Lower leg skin (tissue), 4 donors: Measurements from ENCODE around the gene CNTNAP5. TPM values are rescaled to one million over a fixed set of nuclear protein-coding genes. Genes with fewer than 3 reads are reported as not detected.

Experiments used
- DNase-seq, 2 donors: peaks; one replicate each; pipeline ENCODE4 v3.0.0-alpha.2; 2019; ENCODE audit warnings: low spot score in 2 of 2
- H3K4me3 ChIP-seq: fragments of 200-600 bp; sonication (generic); 2 replicates; pipeline ENCODE4 v1.5.1; 2017; ENCODE audit warnings: mild to moderate bottlenecking, low read depth; ENCODE audit not compliant: poor library complexity, severe bottlenecking
- POLR2A ChIP-seq, 2 donors: fragments of 450-650 bp; IDR thresholded peaks; one replicate each; pipeline ENCODE4 v1.6.1; 2016 to 2017; ENCODE audit warnings: antibody characterized with exemption in 2 of 2, mild to moderate bottlenecking in 1 of 2, moderate library complexity in 1 of 2
- WGBS, 2 donors: methylation state at CpG; one replicate each; pipeline ENCODE4 v1.1.5; 2018; 5-methylcytosine and 5-hydroxymethylcytosine counted together
- intact Hi-C: fragments of 100-400 bp; cut with DNase I; formaldehyde crosslinking; loops from one replicate; pipeline ENCODE4 v1.15.0; 2023; ENCODE audit warnings: low total_unique reads
- total RNA-seq, 4 donors: library from RNA; depleted of rRNA; stranded (reverse); fragments of >200 nt; gene quantifications; one replicate each; pipeline ENCODE4 v1.1.0, GENCODE V29; 2016
- TF ChIP-seq, protein P1 (sequence below), 3 donors: fragments of 450-650 bp; IDR thresholded peaks; one replicate each; pipeline ENCODE4 v1.5.1; 2016; ENCODE audit warnings: antibody characterized with exemption in 3 of 3, mild to moderate bottlenecking in 3 of 3, moderate library complexity in 2 of 3

The CNTNAP5 gene
- total RNA-seq, 4 donors from 2014 or later, result not detected

DNA sequence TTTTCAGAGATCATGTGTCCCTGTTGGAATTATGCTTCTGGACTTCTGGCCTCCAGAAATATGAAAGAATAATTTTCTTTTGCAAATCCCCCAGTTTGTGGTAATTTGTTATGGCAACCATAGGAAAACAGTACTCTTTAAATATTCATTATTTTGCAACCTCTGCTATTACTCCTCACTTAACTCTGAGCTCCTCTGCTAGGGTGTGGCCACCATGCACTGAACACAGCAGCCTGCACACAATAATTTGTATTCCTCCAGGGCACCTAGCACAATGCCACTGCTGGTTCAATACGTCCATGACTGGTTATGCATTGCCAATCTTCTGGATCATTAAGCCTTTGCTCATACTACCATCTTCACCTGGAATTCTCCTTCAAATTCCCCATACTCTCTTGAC is 232.0 kb downstream of the CNTNAP5 start:
- 23 to 46% methylated on average over 1 of the region's 1 CpG for WGBS, 2 donors
- intact Hi-C loops, result no loop called here
- no peak for DNase-seq
- no peak for TF ChIP-seq POLR2A (IDR thresholded peaks at IDR 0.05)
- TF ChIP-seq, protein P1, sequence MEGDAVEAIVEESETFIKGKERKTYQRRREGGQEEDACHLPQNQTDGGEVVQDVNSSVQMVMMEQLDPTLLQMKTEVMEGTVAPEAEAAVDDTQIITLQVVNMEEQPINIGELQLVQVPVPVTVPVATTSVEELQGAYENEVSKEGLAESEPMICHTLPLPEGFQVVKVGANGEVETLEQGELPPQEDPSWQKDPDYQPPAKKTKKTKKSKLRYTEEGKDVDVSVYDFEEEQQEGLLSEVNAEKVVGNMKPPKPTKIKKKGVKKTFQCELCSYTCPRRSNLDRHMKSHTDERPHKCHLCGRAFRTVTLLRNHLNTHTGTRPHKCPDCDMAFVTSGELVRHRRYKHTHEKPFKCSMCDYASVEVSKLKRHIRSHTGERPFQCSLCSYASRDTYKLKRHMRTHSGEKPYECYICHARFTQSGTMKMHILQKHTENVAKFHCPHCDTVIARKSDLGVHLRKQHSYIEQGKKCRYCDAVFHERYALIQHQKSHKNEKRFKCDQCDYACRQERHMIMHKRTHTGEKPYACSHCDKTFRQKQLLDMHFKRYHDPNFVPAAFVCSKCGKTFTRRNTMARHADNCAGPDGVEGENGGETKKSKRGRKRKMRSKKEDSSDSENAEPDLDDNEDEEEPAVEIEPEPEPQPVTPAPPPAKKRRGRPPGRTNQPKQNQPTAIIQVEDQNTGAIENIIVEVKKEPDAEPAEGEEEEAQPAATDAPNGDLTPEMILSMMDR (IDR thresholded peaks at IDR 0.05), result no peak
- no peak overlapping the region for H3K4me3 ChIP-seq

DNA sequence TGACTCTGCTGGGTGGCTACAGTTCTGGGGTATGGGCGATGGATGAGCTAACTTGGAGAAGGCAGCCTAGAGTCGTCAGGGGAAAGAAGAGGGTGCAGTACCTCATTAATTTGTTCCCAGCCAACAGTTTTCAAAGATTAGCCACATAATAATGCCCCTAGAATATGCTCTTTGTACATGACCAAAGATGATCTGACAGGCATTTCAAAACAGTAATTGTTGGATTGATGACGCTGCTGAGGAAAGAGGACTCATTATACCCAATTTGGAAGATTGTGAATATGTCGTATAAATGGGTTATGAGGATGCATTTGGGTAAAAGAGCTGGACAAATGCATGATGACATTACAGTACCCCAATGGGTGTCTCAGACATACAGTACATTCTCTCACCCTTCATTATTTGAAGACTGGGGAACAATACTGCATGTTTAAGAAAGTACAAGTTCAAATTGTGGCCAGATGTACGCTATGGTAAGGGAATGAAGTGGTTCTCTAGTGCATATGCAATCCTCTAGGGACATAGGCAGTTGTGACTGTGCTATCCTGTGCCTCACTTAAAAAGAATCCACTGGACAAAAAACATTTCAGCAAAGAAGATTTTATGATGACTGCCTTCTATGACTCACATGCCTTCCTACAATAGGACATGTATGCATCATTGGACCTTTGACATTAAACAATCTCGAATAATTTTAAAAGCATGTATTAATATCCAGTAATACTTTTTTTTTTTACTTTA is 233.2 kb downstream of the CNTNAP5 start:
- TF ChIP-seq, protein P1 (IDR thresholded peaks at IDR 0.05), result no peak
- TF ChIP-seq POLR2A (IDR thresholded peaks at IDR 0.05), result no peak
- whole genome bisulfite sequencing, 2 donors, result 81 to 88% methylated on average over 6 of the region's 6 CpGs
- no peak for DNase-seq
- intact Hi-C loops, result no loop called here
- no peak overlapping the region for H3K4me3 ChIP-seq

DNA sequence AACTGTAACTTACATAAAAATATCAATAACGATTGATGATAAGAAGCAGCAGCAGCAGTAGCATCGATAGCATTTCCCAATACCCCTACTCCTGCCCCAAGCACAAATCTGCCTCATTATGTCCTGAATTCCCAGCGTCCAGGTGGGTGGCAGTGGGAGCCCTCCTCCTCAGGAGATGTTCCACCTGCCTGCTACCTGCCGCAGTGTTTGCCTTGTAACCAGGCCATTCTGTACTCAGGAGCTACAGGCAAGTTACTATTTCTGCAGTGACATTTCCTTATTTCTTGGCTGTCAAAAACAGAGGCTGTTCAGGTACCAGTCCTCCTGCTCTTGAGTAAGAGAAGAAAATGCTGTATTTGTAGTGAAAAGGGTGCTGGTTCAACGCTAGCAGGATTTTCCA is 236.4 kb downstream of the CNTNAP5 start:
- TF ChIP-seq POLR2A (IDR thresholded peaks at IDR 0.05), result no peak
- TF ChIP-seq, protein P1 (IDR thresholded peaks at IDR 0.05), result no peak
- intact Hi-C loops, result no loop called here
- no peak overlapping the region for H3K4me3 ChIP-seq
- no peak for DNase-seq
- 71 to 79% methylated on average over 5 of the region's 5 CpGs for WGBS, 2 donors

DNA sequence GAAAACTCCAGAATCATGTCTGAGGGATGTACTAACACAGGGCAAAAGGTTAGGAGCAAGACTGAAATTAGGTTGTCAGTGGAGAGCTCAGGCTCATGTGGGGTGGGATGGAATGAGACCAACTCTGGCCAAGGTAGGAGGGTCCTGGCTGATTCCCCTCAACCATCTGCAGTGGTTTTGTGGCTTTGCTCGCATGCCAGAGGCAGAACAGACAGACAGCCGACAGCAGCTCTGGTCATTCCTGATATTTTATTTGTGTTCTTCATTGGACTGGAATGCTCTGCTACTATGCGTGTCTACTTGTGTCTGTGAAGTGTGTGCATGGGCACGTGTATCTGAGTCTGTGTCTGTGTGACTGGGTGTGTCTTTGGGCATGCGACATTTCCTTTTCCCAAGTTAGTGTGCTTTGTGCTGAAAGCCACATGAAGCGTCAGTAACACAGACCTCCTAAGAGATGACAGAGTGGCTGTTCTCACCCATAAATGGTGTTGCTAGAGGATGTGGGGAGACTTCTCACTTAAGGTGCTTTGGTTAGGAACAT is 239.5 kb downstream of the CNTNAP5 start:
- no peak for DNase-seq
- no peak overlapping the region for H3K4me3 ChIP-seq
- intact Hi-C loops, result no loop called here
- WGBS, 2 donors, result 69 to 74% methylated on average over 6 of the region's 6 CpGs
- TF ChIP-seq POLR2A (IDR thresholded peaks at IDR 0.05), result no peak
- TF ChIP-seq, protein P1 (IDR thresholded peaks at IDR 0.05), result no peak

DNA sequence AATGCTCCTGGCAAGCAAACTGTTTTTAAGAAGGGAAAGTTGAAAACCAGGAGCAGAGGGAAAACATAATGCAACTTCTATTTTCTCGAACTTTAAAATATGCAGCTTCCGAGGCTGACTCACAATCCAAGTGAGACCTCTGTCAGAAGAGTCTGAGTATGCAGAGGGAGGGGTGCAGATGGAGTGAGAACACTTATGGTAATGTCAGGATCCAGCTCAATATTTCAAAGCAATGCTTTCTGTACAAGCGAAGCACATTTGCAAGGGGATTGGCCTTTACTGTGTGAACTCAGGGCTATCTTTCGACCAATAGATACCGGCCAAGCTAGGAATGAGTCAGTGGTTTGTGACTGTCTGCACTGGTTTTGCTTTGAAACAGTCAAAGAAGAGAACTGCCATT is 242.7 kb downstream of the CNTNAP5 start:
- intact Hi-C loops, result no loop called here
- WGBS, 2 donors, result 80 to 85% methylated on average over 5 of the region's 5 CpGs
- no peak for DNase-seq
- H3K4me3 ChIP-seq, result no peak overlapping the region
- TF ChIP-seq, protein P1 (IDR thresholded peaks at IDR 0.05), result no peak
- no peak for TF ChIP-seq POLR2A (IDR thresholded peaks at IDR 0.05)
